GM10248 (cell line): ENCODE measurements around the gene RNF114.

Source experiments
- CTCF ChIA-PET: fragments of 300-600 bp; sonication (Branson Sonifier 250); formaldehyde crosslinking; extraction: SDS; loops from one replicate; lab custom pipeline; 2021; ENCODE audit warnings: antibody characterized with exemption; lab: Yijun Ruan, JAX
- POLR2A ChIA-PET: fragments of 350-650 bp; sonication (Branson Sonifier 250); formaldehyde crosslinking; extraction: SDS; loops from one replicate; lab custom pipeline; 2020; ENCODE audit warnings: antibody characterized with exemption; lab: Yijun Ruan, JAX
- DNase-seq: peaks from one replicate; pipeline ENCODE4 v3.0.0; 2012; ENCODE audit errors: extremely low spot score
- CTCF ChIP-seq: IDR thresholded peaks from 2 replicates; pipeline ENCODE4 v1.5.1; 2012; ENCODE audit warnings: mild to moderate bottlenecking, low read depth; ENCODE audit errors: extremely low read depth, missing control alignments, control extremely low read depth

Gene RNF114

GRCh38 chr20:49915380-49916145 is 20.6 kb upstream of the RNF114 start, which contains the start of gene SPATA2:
Gene SPATA2, minus strand, starts transcription at chr20:49915529. Its CDS starts 7,039 bp downstream, at chr20:49908490.
- DNase-seq: peak; percentile 95
- POLR2A ChIA-PET: interaction anchor here (0.7 to 2.2 kb wide), 3 partner anchors 11 to 224 kb away, joined by 3 to 16 read pairs (median 3); partner anchors contain the start of gene RNF114
- CTCF ChIA-PET: interaction anchor here (0.8 to 3.1 kb wide), 13 partner anchors 9 to 374 kb away, joined by 3 to 13 read pairs (median 5); no protein-coding TSS in a partner anchor
- no peak for TF ChIP-seq CTCF

- no peak for TF ChIP-seq CTCF
- POLR2A ChIA-PET: interaction anchor here (0.6 to 2.2 kb wide), 8 partner anchors 10 to 635 kb away, joined by 3 to 18 read pairs (median 6); partner anchors contain the start of gene RNF114
- DNase-seq: no peak
Measured at GRCh38 chr20:49916146-49917002, 19.8 kb upstream of the RNF114 start.

GRCh38 chr20:49918446-49918845 is 17.8 kb upstream of the RNF114 start:
- CTCF ChIA-PET: interaction anchor here (1.0 to 3.0 kb wide), 2 partner anchors 12 to 72 kb away, joined by 3 to 12 read pairs; no protein-coding TSS in a partner anchor
- DNase-seq: no peak
- no peak for TF ChIP-seq CTCF
- POLR2A ChIA-PET: no interaction called here

More at GRCh38 chr20:49916146-49917002, 19.8 kb upstream of the RNF114 start:
- CTCF ChIA-PET: interaction anchor here (0.8 to 3.1 kb wide), 17 partner anchors 8 to 375 kb away, joined by 3 to 13 read pairs (median 4); no protein-coding TSS in a partner anchor

DNA sequence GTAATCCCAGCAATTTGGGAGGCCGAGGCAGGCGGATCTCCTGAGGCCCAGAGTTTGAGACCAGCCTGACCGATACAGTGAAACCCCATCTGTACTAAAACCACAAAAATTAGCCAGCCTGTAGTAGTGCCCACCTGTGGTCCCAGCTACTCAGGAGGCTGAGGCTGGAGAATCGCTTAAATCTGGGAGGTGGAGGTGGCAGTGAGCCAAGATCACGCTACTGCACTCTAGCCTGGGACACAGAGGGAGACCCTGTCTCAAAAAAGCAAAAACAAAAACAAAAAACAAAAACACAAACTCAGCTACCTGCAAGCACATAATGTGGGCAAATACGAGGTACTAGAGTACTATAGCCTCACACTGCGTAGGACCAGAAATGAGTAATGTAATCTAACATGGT is 17.2 kb upstream of the RNF114 start:
- TF ChIP-seq CTCF: no peak
- ChIA-PET CTCF (interaction anchor here (3.0 kb wide), 1 partner anchor 11 kb away, joined by 12 read pairs; no protein-coding TSS in a partner anchor), POLR2A (no interaction called here)
- DNase-seq: no peak

DNA sequence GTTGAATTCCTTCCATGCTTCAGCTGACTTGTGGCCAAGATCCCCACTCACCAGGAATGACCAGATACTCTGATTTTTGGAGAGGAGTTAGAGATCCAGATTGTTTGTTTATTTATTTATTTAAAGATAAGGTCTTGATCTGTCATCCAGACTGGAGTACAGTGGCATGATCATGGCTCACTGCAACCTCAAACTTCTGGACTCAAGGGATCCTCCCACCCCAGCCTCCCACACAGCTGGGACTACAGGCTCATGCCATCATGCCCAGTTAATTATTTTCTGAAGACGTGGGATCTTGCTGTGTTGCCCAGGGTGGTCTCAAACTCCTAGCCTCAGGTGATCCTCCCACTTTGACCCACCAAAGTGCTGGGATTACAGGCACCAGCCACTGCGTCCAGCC is 16.7 kb upstream of the RNF114 start:
- POLR2A ChIA-PET: no interaction called here
- CTCF ChIA-PET: interaction anchor here (3.0 kb wide), 1 partner anchor 11 kb away, joined by 12 read pairs; no protein-coding TSS in a partner anchor
- TF ChIP-seq CTCF: no peak

DNA sequence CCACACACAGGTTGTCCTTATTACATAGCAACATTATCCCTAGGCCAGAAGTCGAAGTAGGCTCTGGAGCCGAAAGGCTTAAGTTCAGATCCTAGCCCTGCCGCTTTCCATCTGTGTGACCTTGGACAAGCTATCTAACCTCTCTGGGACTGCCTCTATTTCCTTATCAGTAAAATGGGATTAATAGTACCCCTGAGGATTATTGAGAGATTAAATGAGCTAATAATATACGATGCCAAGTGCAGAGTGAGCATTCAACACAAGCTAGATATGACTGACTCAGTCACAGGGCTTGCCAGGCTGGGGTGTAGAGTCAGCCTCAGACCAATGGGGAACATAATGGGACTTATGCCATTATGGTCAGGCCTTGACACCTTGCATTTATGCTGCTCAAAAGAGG is 11.9 kb upstream of the RNF114 start:
- no peak for TF ChIP-seq CTCF
- ChIA-PET CTCF (interaction anchor here (1.0 to 1.4 kb wide), 5 partner anchors 8 to 147 kb away, joined by 3 to 5 read pairs (median 3); no protein-coding TSS in a partner anchor), POLR2A (no interaction called here)
- DNase-seq: no peak

More for the DNA sequence above, 16.7 kb upstream of the RNF114 start:
- no peak for DNase-seq
